ENCODE measurements around the gene TRPM5.

The TRPM5 gene

GRCh38 chr11:2468363-2469235 lies 24.3 kb upstream of the TRPM5 start:
- DNase-seq (ENCODE audit: low read depth, low spot score) = no peak

- no peak for DNase-seq (ENCODE audit: low read depth, low spot score)
Observed at GRCh38 chr11:2467695-2468055, 23.4 kb upstream of the TRPM5 start.

GRCh38 chr11:2466869-2467694 lies 22.8 kb upstream of the TRPM5 start:
- DNase-seq (ENCODE audit: low read depth, low spot score) = no peak

GRCh38 chr11:2466069-2466801 lies 21.9 kb upstream of the TRPM5 start:
- no peak for DNase-seq (ENCODE audit: low read depth, low spot score)

GRCh38 chr11:2465202-2466068 lies 21.1 kb upstream of the TRPM5 start:
- no peak for DNase-seq (ENCODE audit: low read depth, low spot score)

- no peak for DNase-seq (ENCODE audit: low read depth, low spot score)
Observed at GRCh38 chr11:2464451-2465165, 20.3 kb upstream of the TRPM5 start.

- no peak for DNase-seq (ENCODE audit: low read depth, low spot score)
Observed at GRCh38 chr11:2463766-2464277, 19.5 kb upstream of the TRPM5 start.

- DNase-seq (ENCODE audit: low read depth, low spot score) = no peak
Observed at GRCh38 chr11:2462986-2463765, 18.9 kb upstream of the TRPM5 start.

- DNase-seq (ENCODE audit: low read depth, low spot score) = no peak
Observed at GRCh38 chr11:2462543-2462985, 18.2 kb upstream of the TRPM5 start.

- no peak for DNase-seq (ENCODE audit: low read depth, low spot score)
Observed at GRCh38 chr11:2461956-2462542, 17.7 kb upstream of the TRPM5 start.

GRCh38 chr11:2461253-2461955 lies 17.1 kb upstream of the TRPM5 start:
- DNase-seq (ENCODE audit: low read depth, low spot score) = no peak

- DNase-seq (ENCODE audit: low read depth, low spot score) = no peak
Observed at GRCh38 chr11:2460540-2461252, 16.4 kb upstream of the TRPM5 start.

GRCh38 chr11:2459796-2460531 lies 15.7 kb upstream of the TRPM5 start:
- DNase-seq (ENCODE audit: low read depth, low spot score) = no peak

- no peak for DNase-seq (ENCODE audit: low read depth, low spot score)
Observed at GRCh38 chr11:2459016-2459725, 14.9 kb upstream of the TRPM5 start.

- no peak for DNase-seq (ENCODE audit: low read depth, low spot score)
Observed at GRCh38 chr11:2458321-2458720, 14.0 kb upstream of the TRPM5 start.

- DNase-seq (ENCODE audit: low read depth, low spot score) = no peak
Observed at GRCh38 chr11:2453436-2453835, 9.1 kb upstream of the TRPM5 start.
